ENCODE results near the gene VMO1. TPM values are rescaled to one million over a fixed set of nuclear protein-coding genes. Genes with fewer than 3 reads are reported as not detected.
A peak's percentile ranks its signal among the peaks of the same experiment; 100 is the strongest.

The VMO1 gene
- total and polyA plus RNA-seq, 4 donors, result 1.7 to 9.1 (median 3.9) TPM

DNA sequence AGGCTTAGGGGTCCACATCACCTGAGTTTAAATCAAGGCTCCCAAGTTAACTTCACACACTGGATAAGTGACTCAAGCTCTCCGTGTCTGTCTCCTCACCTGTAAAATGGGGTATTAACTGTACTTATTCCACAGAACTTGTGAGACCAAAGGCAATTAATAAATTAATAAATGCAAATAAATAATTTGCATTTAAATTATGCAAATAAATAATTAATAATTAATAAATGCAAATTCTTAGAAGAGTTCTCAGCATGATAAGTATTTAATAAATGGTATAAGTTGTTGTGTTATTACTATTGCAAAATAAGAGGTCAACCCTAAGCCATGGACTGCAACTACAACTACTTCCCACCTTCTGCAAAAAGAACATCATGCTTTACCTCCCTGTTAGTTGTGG lies 32.8 kb downstream of the VMO1 start:
- DNase-seq (ENCODE audit: low spot score), result no peak
- Histone ChIP-seq H3K9ac (ENCODE audit: low read depth in 1 of 2, low read length in 2 of 2) (no peak overlapping the region), H3K36me3 (ENCODE audit: control insufficient read depth in 4 of 4, insufficient read depth in 3 of 4, low read depth in 1 of 4, low read length in 3 of 4) (no peaks in the 10 kb centered on the region), H3K4me1 (ENCODE audit: control insufficient read depth in 4 of 4, insufficient read depth in 4 of 4, low read length in 3 of 4) (no peaks in the 10 kb centered on the region), H3K27ac (ENCODE audit: low read depth in 1 of 2, low read length in 2 of 2) (no peak overlapping the region), H3K4me3 (ENCODE audit: low read depth in 1 of 3, low read length in 3 of 3) (no peak overlapping the region), H3K9me3 (ENCODE audit: control insufficient read depth in 4 of 4, low read length in 3 of 4) (no peaks in the 10 kb centered on the region), H3K27me3 (ENCODE audit: control insufficient read depth in 4 of 4, insufficient read depth in 4 of 4, low read length in 3 of 4) (no peaks in the 10 kb centered on the region)
- no peak for TF ChIP-seq HNF4A (conservative IDR thresholded peaks at IDR 0.05)
- TF ChIP-seq RAD21 (IDR thresholded peaks at IDR 0.05), result no peak
- TF ChIP-seq, protein P1, sequence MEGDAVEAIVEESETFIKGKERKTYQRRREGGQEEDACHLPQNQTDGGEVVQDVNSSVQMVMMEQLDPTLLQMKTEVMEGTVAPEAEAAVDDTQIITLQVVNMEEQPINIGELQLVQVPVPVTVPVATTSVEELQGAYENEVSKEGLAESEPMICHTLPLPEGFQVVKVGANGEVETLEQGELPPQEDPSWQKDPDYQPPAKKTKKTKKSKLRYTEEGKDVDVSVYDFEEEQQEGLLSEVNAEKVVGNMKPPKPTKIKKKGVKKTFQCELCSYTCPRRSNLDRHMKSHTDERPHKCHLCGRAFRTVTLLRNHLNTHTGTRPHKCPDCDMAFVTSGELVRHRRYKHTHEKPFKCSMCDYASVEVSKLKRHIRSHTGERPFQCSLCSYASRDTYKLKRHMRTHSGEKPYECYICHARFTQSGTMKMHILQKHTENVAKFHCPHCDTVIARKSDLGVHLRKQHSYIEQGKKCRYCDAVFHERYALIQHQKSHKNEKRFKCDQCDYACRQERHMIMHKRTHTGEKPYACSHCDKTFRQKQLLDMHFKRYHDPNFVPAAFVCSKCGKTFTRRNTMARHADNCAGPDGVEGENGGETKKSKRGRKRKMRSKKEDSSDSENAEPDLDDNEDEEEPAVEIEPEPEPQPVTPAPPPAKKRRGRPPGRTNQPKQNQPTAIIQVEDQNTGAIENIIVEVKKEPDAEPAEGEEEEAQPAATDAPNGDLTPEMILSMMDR (IDR thresholded peaks at IDR 0.05; ENCODE audit: low read depth, low read length, missing input control), result no peak
- TF ChIP-seq HNF4G (IDR thresholded peaks at IDR 0.05), result no peak
- TF ChIP-seq RXRA (IDR thresholded peaks at IDR 0.05), result no peak
- TF ChIP-seq GABPA (IDR thresholded peaks at IDR 0.05 in 1 of 2, conservative IDR thresholded peaks at IDR 0.05 in 1 of 2), result no peak
- no peak for TF ChIP-seq SP1 (IDR thresholded peaks at IDR 0.05)
- TF ChIP-seq, protein P2, sequence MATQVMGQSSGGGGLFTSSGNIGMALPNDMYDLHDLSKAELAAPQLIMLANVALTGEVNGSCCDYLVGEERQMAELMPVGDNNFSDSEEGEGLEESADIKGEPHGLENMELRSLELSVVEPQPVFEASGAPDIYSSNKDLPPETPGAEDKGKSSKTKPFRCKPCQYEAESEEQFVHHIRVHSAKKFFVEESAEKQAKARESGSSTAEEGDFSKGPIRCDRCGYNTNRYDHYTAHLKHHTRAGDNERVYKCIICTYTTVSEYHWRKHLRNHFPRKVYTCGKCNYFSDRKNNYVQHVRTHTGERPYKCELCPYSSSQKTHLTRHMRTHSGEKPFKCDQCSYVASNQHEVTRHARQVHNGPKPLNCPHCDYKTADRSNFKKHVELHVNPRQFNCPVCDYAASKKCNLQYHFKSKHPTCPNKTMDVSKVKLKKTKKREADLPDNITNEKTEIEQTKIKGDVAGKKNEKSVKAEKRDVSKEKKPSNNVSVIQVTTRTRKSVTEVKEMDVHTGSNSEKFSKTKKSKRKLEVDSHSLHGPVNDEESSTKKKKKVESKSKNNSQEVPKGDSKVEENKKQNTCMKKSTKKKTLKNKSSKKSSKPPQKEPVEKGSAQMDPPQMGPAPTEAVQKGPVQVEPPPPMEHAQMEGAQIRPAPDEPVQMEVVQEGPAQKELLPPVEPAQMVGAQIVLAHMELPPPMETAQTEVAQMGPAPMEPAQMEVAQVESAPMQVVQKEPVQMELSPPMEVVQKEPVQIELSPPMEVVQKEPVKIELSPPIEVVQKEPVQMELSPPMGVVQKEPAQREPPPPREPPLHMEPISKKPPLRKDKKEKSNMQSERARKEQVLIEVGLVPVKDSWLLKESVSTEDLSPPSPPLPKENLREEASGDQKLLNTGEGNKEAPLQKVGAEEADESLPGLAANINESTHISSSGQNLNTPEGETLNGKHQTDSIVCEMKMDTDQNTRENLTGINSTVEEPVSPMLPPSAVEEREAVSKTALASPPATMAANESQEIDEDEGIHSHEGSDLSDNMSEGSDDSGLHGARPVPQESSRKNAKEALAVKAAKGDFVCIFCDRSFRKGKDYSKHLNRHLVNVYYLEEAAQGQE (IDR thresholded peaks at IDR 0.05), result no peak
- WGBS, result 90% methylated on average over 1 of the region's 1 CpG

DNA sequence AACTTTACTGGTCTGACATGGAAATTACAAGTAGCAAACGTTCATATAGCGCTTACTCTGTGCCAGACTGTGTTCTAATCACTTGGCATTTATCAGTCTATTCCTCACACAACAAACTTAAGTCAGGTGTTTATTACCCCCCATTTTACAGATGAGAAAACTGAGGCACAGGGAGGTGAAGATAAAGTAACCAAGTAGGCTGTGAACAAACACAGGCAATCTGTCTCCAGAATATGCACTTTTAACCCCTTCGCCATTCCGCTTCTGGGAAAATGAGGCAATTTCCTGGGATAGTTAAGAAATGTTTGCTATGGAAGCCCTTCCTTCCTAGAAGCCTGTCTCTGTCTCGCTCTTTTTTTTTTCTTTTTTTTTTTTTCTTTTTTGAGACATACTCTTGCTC lies 34.2 kb downstream of the VMO1 start:
- WGBS, result 46% methylated on average over 5 of the region's 5 CpGs

More for the DNA sequence above, 34.2 kb downstream of the VMO1 start:
- Histone ChIP-seq H3K4me1 (ENCODE audit: control insufficient read depth in 4 of 4, insufficient read depth in 4 of 4, low read length in 3 of 4) (no peaks in the 10 kb centered on the region), H3K9ac (ENCODE audit: low read depth in 1 of 2, low read length in 2 of 2) (no peak overlapping the region), H3K36me3 (ENCODE audit: control insufficient read depth in 4 of 4, insufficient read depth in 3 of 4, low read depth in 1 of 4, low read length in 3 of 4) (no peaks in the 10 kb centered on the region), H3K27ac (ENCODE audit: low read depth in 1 of 2, low read length in 2 of 2) (no peak overlapping the region), H3K27me3 (ENCODE audit: control insufficient read depth in 4 of 4, insufficient read depth in 4 of 4, low read length in 3 of 4) (no peaks in the 10 kb centered on the region), H3K9me3 (ENCODE audit: control insufficient read depth in 4 of 4, low read length in 3 of 4) (no peaks in the 10 kb centered on the region), H3K4me3 (ENCODE audit: low read depth in 1 of 3, low read length in 3 of 3) (no peak overlapping the region)
- peak; percentile 19 for TF ChIP-seq NR2F2 (IDR thresholded peaks at IDR 0.05)
- TF ChIP-seq, protein P2 (IDR thresholded peaks at IDR 0.05), result no peak
- no peak for TF ChIP-seq HNF4G (IDR thresholded peaks at IDR 0.05)
- no peak for TF ChIP-seq EGR1 (IDR thresholded peaks at IDR 0.05; ENCODE audit: low read depth in 2 of 2)
- TF ChIP-seq, protein P1 (IDR thresholded peaks at IDR 0.05; ENCODE audit: low read depth, low read length, missing input control), result no peak
- no peak for TF ChIP-seq GABPA (IDR thresholded peaks at IDR 0.05 in 1 of 2, conservative IDR thresholded peaks at IDR 0.05 in 1 of 2)
- TF ChIP-seq RXRA (IDR thresholded peaks at IDR 0.05), result peak; percentile 33 to 57
- TF ChIP-seq JUND (IDR thresholded peaks at IDR 0.05), result no peak
- TF ChIP-seq SP1 (IDR thresholded peaks at IDR 0.05), result no peak
- no peak for TF ChIP-seq FOXA1 (IDR thresholded peaks at IDR 0.05)
- TF ChIP-seq TAF1 (conservative IDR thresholded peaks at IDR 0.05), result no peak
- TF ChIP-seq, protein P3, sequence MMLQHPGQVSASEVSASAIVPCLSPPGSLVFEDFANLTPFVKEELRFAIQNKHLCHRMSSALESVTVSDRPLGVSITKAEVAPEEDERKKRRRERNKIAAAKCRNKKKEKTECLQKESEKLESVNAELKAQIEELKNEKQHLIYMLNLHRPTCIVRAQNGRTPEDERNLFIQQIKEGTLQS (IDR thresholded peaks at IDR 0.05), result no peak
- no peak for TF ChIP-seq FOXA2 (IDR thresholded peaks at IDR 0.05)
- TF ChIP-seq HNF4A (conservative IDR thresholded peaks at IDR 0.05), result peak in 1 of 2 donors; percentile 4
- TF ChIP-seq RAD21 (IDR thresholded peaks at IDR 0.05), result peak in 1 of 2 donors; percentile 15
- TF ChIP-seq, protein P4, sequence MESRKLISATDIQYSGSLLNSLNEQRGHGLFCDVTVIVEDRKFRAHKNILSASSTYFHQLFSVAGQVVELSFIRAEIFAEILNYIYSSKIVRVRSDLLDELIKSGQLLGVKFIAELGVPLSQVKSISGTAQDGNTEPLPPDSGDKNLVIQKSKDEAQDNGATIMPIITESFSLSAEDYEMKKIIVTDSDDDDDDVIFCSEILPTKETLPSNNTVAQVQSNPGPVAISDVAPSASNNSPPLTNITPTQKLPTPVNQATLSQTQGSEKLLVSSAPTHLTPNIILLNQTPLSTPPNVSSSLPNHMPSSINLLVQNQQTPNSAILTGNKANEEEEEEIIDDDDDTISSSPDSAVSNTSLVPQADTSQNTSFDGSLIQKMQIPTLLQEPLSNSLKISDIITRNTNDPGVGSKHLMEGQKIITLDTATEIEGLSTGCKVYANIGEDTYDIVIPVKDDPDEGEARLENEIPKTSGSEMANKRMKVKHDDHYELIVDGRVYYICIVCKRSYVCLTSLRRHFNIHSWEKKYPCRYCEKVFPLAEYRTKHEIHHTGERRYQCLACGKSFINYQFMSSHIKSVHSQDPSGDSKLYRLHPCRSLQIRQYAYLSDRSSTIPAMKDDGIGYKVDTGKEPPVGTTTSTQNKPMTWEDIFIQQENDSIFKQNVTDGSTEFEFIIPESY (IDR thresholded peaks at IDR 0.05), result no peak
- TF ChIP-seq, protein P5, sequence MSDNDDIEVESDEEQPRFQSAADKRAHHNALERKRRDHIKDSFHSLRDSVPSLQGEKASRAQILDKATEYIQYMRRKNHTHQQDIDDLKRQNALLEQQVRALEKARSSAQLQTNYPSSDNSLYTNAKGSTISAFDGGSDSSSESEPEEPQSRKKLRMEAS (IDR thresholded peaks at IDR 0.05), result peak; percentile 39
- no peak for TF ChIP-seq YY1 (IDR thresholded peaks at IDR 0.05)
- no peak for DNase-seq (ENCODE audit: low spot score)

Data from liver (tissue), 9 donors.